GM10266 (cell line): ENCODE data around the gene CELF1.
"Not testable (repeated sequence)": the region's sequence is repeated elsewhere in the genome, so short reads cannot be mapped to it uniquely, and the experiment has no call there.

ENCODE experiments used
- DNase-seq: peaks from one replicate; pipeline ENCODE4 v3.0.0; 2012; ENCODE audit errors: extremely low spot score
- TF ChIP-seq, protein P1 (sequence below): IDR thresholded peaks from 2 replicates; pipeline ENCODE4 v1.5.1; 2012; ENCODE audit warnings: mild to moderate bottlenecking, low read depth; ENCODE audit not compliant: control insufficient read depth, insufficient read depth; ENCODE audit errors: missing control alignments

The CELF1 gene

DNA sequence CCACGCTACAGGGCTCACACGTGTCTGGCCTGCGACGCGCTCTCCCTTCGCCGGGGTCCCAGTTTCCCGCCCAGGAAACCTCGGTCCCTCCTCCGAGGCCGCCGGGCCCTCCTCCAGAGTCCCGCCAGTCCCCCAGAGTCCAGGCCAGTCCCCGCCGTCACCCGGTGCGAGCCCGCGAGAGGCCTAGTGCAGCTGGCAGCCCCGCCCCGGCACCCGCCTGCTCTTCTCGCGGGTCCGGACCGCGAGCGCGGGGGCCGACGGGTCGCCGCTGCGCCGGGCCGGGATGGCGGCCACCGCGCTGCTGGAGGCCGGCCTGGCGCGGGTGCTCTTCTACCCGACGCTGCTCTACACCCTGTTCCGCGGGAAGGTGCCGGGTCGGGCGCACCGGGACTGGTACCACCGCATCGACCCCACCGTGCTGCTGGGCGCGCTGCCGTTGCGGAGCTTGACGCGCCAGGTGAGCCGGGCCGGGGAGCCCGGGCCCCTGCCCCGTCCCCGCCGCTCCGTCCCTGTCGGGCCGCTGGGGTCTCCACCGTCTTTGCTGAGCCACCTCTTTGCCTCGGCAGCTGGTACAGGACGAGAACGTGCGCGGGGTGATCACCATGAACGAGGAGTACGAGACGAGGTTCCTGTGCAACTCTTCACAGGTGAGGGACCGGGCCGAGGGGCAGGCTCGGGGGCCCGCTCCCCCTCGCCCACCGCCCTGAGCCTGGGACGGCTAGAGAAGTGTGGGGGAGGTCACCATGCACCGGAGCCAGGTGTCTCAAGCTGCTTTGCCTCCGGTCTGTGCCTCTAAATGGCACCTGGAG lies 12.6 kb upstream of the CELF1 start, which contains the start of gene PTPMT1:
PTPMT1 (plus strand) TSS at position 260 of the 809 bp plus-strand sequence; CDS start at position 284, 24 bp downstream.
- DNase-seq, result peak; percentile 90
- TF ChIP-seq, protein P1, sequence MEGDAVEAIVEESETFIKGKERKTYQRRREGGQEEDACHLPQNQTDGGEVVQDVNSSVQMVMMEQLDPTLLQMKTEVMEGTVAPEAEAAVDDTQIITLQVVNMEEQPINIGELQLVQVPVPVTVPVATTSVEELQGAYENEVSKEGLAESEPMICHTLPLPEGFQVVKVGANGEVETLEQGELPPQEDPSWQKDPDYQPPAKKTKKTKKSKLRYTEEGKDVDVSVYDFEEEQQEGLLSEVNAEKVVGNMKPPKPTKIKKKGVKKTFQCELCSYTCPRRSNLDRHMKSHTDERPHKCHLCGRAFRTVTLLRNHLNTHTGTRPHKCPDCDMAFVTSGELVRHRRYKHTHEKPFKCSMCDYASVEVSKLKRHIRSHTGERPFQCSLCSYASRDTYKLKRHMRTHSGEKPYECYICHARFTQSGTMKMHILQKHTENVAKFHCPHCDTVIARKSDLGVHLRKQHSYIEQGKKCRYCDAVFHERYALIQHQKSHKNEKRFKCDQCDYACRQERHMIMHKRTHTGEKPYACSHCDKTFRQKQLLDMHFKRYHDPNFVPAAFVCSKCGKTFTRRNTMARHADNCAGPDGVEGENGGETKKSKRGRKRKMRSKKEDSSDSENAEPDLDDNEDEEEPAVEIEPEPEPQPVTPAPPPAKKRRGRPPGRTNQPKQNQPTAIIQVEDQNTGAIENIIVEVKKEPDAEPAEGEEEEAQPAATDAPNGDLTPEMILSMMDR, result no peak

DNA sequence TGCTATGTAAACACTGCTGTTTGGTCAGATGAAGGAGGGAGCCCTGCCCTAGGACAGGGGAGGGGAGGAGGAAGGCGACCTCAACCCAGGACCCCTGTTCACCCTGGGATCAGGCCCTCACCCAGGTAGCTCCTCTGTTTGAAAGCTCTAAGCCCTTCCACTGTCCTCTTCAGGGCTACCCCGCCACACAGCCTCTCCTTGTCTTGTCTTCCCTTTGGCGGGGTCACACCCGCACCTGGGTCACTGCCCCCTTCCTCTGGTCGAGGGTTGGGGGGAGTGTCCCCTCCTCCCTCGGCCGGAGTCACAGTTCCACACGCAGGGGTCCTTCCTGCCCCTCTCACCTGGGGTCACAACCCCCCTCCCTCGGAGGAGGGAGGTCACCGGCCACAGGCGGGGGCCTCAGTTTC lies 12.0 kb upstream of the CELF1 start:
- TF ChIP-seq, protein P1, result no peak
- no peak for DNase-seq

DNA sequence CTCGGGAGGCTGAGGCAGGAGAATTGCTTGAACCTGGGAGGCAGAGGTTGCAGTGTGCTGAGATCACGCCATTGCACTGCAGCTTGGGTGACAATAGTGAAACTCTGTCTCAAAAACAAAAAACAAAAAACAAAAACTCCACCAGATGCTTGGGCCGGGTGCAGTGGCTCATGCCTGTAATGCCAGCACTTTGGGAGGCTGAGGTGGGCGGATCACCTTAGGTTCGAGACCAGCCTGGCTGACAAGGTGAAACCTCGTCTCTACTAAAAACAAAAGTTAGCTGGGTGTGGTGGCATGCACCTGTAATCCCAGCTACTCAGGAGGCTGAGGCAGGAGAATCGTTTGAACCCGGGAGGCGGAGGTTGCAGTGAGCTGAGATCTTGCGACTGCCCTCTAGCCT lies 11.4 kb upstream of the CELF1 start:
- not testable (repeated sequence) for DNase-seq

DNA sequence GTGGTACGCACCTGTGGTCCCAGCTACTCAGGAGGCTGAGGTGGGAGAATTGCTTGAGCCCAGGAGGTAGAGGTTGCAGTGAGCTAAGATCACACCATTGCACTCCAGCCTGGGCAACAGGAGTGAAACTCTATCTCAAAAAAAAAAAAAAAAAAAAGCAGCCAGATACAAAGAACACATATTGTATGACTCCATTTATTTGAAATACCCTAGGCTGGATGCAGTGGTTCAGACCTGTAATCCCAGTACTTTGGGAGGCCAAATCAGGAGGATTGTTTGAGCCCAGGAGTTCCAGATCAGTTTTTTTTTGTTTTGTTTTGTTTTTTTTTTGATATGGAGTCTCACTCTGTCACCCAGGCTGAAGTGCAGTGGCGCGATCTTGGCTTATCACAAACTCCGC lies 9.5 kb upstream of the CELF1 start:
- DNase-seq, result not testable (repeated sequence)

DNA sequence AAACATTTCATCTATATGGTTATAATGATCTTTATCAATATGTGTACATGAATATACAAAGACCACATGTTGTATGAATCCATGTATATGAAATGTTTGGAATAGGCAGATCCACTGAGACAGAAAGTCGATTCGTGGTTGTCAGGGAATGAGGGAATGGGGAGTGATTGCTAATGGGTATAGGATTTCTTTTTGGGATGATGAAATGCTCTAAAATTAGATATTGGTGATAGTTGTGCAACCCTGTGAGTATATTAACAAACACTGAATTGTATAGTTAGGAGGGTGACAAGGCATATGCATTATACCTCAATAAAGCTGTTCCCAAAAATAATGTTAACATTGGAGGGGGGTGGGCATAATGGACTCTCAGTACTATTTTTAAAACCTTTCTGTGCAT lies 7.5 kb upstream of the CELF1 start:
- TF ChIP-seq, protein P1, result no peak
- no peak for DNase-seq

DNA sequence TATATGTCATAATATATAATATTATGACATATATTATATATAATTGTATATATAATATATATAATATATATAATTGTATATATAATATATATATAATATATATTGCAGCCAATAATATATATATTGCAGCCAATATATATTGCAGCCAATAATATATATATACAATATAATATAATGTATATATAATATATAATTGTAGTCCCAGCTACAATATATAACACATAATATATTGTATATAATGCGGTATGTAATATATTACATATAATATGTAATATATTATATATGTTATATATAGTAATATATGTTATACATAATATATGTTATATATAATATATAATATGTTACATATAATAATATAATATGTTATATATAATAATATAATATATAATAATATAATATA lies 5.8 kb upstream of the CELF1 start:
- no peak for DNase-seq
- TF ChIP-seq, protein P1, result no peak

DNA sequence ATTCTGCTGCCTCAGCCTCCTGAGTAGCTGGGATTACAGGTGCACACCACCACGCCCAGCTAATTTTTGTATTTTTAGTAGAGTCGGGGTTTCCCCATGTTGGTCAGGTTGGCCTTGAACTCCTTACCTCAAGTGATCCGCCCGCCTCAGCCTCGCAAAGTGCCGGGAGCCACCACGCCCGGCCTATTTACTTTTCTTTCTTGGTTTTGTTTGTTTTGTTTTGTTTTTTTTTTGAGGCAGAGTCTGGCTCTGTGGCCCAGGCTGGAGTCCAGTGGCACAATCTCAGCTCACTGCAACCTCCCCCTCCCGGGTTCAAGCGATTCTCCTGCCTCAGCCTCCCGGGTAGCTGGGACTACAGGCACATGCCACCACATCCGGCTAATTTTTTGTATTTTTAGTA lies 4.1 kb upstream of the CELF1 start:
- not testable (repeated sequence) for DNase-seq

DNA sequence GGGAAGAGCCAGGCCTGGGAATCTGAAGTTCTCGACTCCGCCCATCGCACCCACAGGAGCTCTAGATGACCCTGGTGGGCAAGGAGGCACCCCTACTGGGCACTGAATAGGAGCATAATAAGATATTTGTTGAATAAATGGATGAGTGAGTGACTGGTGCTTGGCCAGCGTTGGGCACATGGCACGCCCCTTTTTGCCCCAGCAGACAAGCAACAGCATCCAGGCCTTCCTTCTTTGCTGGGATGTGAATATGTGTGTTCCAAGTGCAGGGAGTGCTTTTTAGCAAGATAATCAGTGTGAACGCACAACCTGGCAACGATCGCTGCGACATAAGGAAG lies 443 bp upstream of the CELF1 start:
- DNase-seq, result no peak

More for the DNA sequence above, 443 bp upstream of the CELF1 start:
- TF ChIP-seq, protein P1, result no peak
